Measurements from ENCODE around the gene GRID1. TPM values are rescaled to one million over a fixed set of nuclear protein-coding genes. Genes with fewer than 3 reads are reported as not detected.

Gene GRID1
- total RNA-seq, 1 donor from 2014 or later = under 0.01 TPM

GRCh38 chr10:86373828-86374227, 7.2 kb upstream of the GRID1 start:
- Histone ChIP-seq H3K4me3 (ENCODE audit: low read depth, low read length) (no peak overlapping the region), H3K27me3 (ENCODE audit: control insufficient read depth, insufficient read depth, low read length) (peaks cover 3% of the 10 kb centered on the region), H3K36me3 (ENCODE audit: control insufficient read depth, insufficient read depth, low read length) (no peaks in the 10 kb centered on the region)
- DNase-seq (ENCODE audit: low read depth) (no peak), FAIRE-seq (no peak)
- TF ChIP-seq, protein P1, sequence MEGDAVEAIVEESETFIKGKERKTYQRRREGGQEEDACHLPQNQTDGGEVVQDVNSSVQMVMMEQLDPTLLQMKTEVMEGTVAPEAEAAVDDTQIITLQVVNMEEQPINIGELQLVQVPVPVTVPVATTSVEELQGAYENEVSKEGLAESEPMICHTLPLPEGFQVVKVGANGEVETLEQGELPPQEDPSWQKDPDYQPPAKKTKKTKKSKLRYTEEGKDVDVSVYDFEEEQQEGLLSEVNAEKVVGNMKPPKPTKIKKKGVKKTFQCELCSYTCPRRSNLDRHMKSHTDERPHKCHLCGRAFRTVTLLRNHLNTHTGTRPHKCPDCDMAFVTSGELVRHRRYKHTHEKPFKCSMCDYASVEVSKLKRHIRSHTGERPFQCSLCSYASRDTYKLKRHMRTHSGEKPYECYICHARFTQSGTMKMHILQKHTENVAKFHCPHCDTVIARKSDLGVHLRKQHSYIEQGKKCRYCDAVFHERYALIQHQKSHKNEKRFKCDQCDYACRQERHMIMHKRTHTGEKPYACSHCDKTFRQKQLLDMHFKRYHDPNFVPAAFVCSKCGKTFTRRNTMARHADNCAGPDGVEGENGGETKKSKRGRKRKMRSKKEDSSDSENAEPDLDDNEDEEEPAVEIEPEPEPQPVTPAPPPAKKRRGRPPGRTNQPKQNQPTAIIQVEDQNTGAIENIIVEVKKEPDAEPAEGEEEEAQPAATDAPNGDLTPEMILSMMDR (IDR thresholded peaks at IDR 0.05; ENCODE audit: insufficient read depth, low read length, severe bottlenecking) = no peak

GRCh38 chr10:86373251-86373650, 6.7 kb upstream of the GRID1 start:
- H3K4me3 ChIP-seq (ENCODE audit: low read depth, low read length) = no peak overlapping the region
- TF ChIP-seq, protein P1 (IDR thresholded peaks at IDR 0.05; ENCODE audit: insufficient read depth, low read length, severe bottlenecking) = no peak
- no peaks in the 10 kb centered on the region for H3K36me3 ChIP-seq (ENCODE audit: control insufficient read depth, insufficient read depth, low read length)
- FAIRE-seq (no peak), DNase-seq (ENCODE audit: low read depth) (no peak)
- peaks cover 3% of the 10 kb centered on the region for H3K27me3 ChIP-seq (ENCODE audit: control insufficient read depth, insufficient read depth, low read length)

DNA sequence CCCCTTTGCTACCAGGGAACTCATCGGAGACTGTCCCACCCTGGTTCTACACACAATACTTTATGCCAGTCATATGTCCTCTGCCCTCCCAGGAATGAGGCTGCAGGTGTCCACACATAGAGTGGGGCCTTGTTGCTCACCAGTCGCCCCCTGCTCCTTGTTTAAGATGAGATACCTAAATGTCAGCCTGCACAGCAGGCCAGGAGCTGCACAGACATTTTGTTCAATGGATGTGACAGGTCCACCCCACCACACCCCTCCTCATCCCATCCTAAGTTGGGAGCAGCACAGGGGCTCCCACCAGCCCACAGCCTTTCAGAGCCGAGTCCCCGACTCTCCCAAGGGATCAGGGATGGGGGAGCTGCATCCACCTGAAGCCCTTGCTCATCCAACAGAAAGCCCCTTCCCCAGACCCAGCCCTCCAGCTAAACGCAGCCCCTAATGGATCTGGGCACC, 6.2 kb upstream of the GRID1 start:
- no peak overlapping the region for H3K4me3 ChIP-seq (ENCODE audit: low read depth, low read length)
- DNase-seq (ENCODE audit: low read depth) (no peak), FAIRE-seq (no peak)
- TF ChIP-seq, protein P1 (IDR thresholded peaks at IDR 0.05; ENCODE audit: insufficient read depth, low read length, severe bottlenecking) = no peak
- peaks cover 3% of the 10 kb centered on the region for H3K27me3 ChIP-seq (ENCODE audit: control insufficient read depth, insufficient read depth, low read length)
- H3K36me3 ChIP-seq (ENCODE audit: control insufficient read depth, insufficient read depth, low read length) = no peaks in the 10 kb centered on the region

DNA sequence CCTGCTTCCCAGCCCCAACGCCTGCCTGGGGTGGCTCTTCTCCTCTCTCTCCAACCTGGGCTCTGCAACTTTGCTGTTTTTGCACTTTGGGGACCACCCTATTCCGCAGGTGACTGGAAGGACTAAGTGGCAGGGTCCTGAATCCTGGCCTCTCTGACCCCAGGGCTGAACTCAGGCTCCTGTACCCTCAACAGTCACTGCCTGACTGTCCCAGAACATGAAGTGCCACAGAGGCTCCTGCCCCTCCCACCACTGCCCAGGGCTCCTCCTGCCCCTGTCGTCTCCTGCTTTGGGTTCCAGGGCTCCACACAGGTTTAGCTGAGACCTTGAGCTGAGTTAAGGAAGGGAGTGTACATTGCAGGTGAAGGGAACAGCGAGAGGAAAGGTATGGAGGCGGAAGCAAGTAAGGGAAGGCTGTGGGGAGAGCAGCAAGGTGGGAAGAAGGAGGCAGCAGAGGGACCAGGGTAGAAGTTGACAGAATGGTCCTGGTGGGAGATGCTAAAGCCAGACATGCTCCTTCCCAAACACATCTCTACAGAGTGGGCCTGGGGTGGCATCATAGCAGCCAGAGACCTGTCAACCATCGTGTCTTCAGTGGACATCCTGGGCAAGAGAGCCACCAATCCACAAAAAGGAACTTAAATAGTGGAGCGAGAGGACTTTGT, 5.7 kb upstream of the GRID1 start:
- FAIRE-seq = no peak
- no peak for DNase-seq (ENCODE audit: low read depth)
- no peak overlapping the region for H3K4me3 ChIP-seq (ENCODE audit: low read depth, low read length)
- no peaks in the 10 kb centered on the region for H3K36me3 ChIP-seq (ENCODE audit: control insufficient read depth, insufficient read depth, low read length)
- TF ChIP-seq, protein P1 (IDR thresholded peaks at IDR 0.05; ENCODE audit: insufficient read depth, low read length, severe bottlenecking) = no peak
- peaks cover 9% of the 10 kb centered on the region for H3K27me3 ChIP-seq (ENCODE audit: control insufficient read depth, insufficient read depth, low read length)

- H3K4me3 ChIP-seq (ENCODE audit: low read depth, low read length) = no peak overlapping the region
- H3K36me3 ChIP-seq (ENCODE audit: control insufficient read depth, insufficient read depth, low read length) = no peaks in the 10 kb centered on the region
- DNase-seq (ENCODE audit: low read depth) (no peak), FAIRE-seq (no peak)
- TF ChIP-seq, protein P1 (IDR thresholded peaks at IDR 0.05; ENCODE audit: insufficient read depth, low read length, severe bottlenecking) = no peak
- H3K27me3 ChIP-seq (ENCODE audit: control insufficient read depth, insufficient read depth, low read length) = peaks cover 10% of the 10 kb centered on the region
Observed at GRCh38 chr10:86371691-86372090, 5.1 kb upstream of the GRID1 start.

DNA sequence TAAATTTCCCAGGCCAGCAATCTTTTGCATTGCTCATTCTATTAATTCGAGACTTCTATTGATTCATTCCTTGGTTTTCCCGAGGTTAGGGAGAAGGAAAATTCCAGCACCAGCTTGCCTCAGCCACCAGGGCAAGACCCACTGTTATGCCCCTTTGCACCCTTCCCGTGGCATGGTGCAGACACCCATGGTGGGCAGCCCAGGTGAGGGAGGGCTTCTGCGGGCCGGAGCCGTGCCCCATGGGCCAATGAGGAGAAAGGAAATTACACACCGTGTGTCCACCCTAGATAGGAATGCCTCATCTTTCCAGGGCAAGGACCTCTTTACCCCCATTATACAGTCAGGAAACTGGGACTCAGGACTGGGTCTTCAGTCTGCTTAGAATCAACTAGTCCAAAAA, 4.5 kb upstream of the GRID1 start:
- Histone ChIP-seq H3K36me3 (ENCODE audit: control insufficient read depth, insufficient read depth, low read length) (no peaks in the 10 kb centered on the region), H3K27me3 (ENCODE audit: control insufficient read depth, insufficient read depth, low read length) (peaks cover 10% of the 10 kb centered on the region), H3K4me3 (ENCODE audit: low read depth, low read length) (no peak overlapping the region)
- no peak for DNase-seq (ENCODE audit: low read depth)
- no peak for FAIRE-seq
- TF ChIP-seq, protein P1 (IDR thresholded peaks at IDR 0.05; ENCODE audit: insufficient read depth, low read length, severe bottlenecking) = no peak

All from bronchial epithelial cell (primary cell).